ENCODE data around the gene MTIF2. TPM values are rescaled to one million over a fixed set of nuclear protein-coding genes. Genes with fewer than 3 reads are reported as not detected.
A peak's percentile ranks its signal among the peaks of the same experiment; 100 is the strongest.
"Not testable (repeated sequence)": the region's sequence is repeated elsewhere in the genome, so short reads cannot be mapped to it uniquely, and the experiment has no call there.

MTIF2 gene
- polyA plus RNA-seq, 1 donor: 35.3 TPM

DNA sequence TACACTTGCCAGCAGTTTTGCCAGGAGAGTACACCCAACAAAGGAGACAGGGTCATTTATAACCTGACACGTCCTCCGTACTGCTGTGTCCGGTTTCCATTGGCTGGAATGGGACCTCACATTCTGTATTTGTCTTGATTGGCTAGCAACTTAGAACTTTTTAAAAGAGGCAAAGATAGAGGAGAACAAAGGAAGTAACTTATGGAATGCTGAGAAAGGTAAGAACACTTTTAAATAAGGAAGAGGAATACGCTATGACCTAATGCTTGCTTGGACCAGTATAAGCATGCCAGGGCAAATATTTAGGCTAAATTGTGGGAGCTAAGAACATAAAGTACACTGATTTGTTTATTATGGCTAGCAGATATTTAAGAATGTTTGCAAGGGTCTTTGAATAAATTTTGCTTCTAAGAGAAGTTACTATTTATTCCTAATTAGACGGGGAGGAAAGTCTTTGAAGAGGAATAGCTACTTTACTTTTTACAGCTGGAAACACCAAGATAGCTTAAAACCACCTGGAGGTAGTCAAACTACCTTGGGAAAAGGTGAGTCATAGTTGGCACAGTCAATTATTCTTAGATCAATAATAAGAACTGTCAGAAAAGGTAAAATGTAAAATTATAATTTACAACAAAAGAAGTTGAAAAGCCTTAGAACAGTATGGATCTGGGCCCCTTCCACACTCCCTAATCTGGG is 12.0 kb upstream of the MTIF2 start:
- not testable (repeated sequence) for DNase-seq; H3K36me3 ChIP-seq (ENCODE audit: control insufficient read depth, insufficient read depth, low read length); H3K4me1 ChIP-seq (ENCODE audit: control insufficient read depth, insufficient read depth, low read length); H3K9me3 ChIP-seq (ENCODE audit: control insufficient read depth, low read depth, low read length); H3K27ac ChIP-seq (ENCODE audit: low read length); H3K4me3 ChIP-seq (ENCODE audit: low read length); H3K27me3 ChIP-seq (ENCODE audit: control insufficient read depth, insufficient read depth, low read length)
- no CpG with 5 or more reads among the region's 5 CpGs for WGBS (ENCODE audit: insufficient coverage, low lambda C conversion rate)

GRCh38 chr2:55279859-55280424 is 10.9 kb upstream of the MTIF2 start:
- H3K27me3 ChIP-seq (ENCODE audit: control insufficient read depth, insufficient read depth, low read length); H3K36me3 ChIP-seq (ENCODE audit: control insufficient read depth, insufficient read depth, low read length); H3K4me1 ChIP-seq (ENCODE audit: control insufficient read depth, insufficient read depth, low read length); H3K27ac ChIP-seq (ENCODE audit: low read length); H3K4me3 ChIP-seq (ENCODE audit: low read length); H3K9me3 ChIP-seq (ENCODE audit: control insufficient read depth, low read depth, low read length); DNase-seq: not testable (repeated sequence)
- WGBS (ENCODE audit: insufficient coverage, low lambda C conversion rate): 27% methylated on average over 6 of the region's 7 CpGs

DNA sequence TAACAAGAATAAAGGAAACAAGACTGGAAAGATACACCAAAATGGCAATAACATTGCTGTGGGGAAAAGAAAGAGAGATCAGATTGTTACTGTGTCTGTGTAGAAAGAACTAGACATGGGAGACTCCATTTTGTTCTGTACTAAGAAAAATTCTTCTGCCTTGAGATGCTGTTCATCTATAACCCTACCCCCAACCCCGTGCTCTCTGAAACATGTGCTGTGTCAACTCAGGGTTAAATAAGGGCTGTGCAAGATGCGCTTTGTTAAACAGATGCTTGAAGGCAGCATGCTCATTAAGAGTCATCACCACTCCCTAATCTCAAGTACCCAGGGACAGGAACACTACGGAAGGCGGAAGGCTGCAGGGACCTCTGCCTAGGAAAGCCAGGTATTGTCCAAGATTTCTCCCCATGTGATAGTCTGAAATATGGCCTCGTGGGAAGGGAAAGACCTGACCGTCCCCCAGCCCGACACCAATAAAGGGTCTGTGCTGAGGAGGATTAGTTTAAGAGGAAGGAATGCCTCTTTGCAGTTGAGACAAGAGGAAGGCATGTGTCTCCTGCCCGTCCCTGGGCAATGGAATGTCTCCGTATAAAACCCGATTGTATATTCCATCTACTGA is 10.3 kb upstream of the MTIF2 start:
- H3K27ac ChIP-seq (ENCODE audit: low read length); H3K4me1 ChIP-seq (ENCODE audit: control insufficient read depth, insufficient read depth, low read length); H3K36me3 ChIP-seq (ENCODE audit: control insufficient read depth, insufficient read depth, low read length); DNase-seq; H3K9me3 ChIP-seq (ENCODE audit: control insufficient read depth, low read depth, low read length); H3K4me3 ChIP-seq (ENCODE audit: low read length); H3K27me3 ChIP-seq (ENCODE audit: control insufficient read depth, insufficient read depth, low read length): not testable (repeated sequence)
- no CpG with 5 or more reads among the region's 10 CpGs for whole genome bisulfite sequencing (ENCODE audit: insufficient coverage, low lambda C conversion rate)

DNA sequence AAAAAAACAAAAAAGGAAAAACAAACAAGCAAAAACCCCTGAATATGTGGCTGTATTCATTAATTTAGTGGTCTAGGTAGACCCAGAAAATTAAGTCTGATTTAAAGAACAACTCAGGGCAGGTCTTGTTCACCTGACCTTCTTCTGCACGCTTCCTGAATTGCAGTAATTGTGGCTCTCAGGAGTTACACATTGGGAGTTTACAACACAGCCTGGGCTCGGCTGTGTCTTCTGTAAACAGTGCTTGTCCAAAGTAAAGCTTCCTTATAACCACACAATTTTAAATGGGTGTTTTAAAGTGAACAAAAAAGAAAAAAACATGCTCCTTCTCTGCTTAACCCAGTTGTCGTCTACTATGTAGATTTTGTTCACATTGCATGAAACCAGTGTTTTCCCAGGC is 8.3 kb upstream of the MTIF2 start:
- Histone ChIP-seq H3K4me1 (ENCODE audit: control insufficient read depth, insufficient read depth, low read length) (no peaks in the 10 kb centered on the region), H3K4me3 (ENCODE audit: low read length) (no peak overlapping the region), H3K9me3 (ENCODE audit: control insufficient read depth, low read depth, low read length) (no peaks in the 10 kb centered on the region), H3K27me3 (ENCODE audit: control insufficient read depth, insufficient read depth, low read length) (no peaks in the 10 kb centered on the region), H3K36me3 (ENCODE audit: control insufficient read depth, insufficient read depth, low read length) (no peaks in the 10 kb centered on the region), H3K27ac (ENCODE audit: low read length) (no peak overlapping the region)
- WGBS (ENCODE audit: insufficient coverage, low lambda C conversion rate): 51% methylated on average over 2 of the region's 3 CpGs
- DNase-seq: peak in 1 of 2 donors; percentile 9

DNA sequence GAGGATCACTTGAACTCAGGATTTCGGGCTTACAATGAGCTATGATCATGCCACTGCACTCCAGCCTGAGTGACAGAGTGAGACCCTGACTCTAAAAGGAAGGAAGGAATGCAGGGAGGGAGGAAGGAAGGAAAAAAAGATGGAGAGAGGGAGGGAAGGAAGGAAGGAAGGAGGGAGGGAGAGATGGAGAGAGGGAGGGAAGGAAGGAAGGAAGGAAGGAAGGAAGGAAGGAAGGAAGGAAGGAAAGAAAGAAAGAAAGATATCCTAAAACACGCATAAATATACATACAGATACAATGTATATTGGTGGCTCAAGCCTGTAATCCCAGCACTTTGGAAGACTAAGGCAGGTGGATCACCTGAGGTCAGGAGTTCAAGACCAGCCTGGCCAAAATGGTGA is 5.3 kb upstream of the MTIF2 start:
- not testable (repeated sequence) for DNase-seq; H3K27me3 ChIP-seq (ENCODE audit: control insufficient read depth, insufficient read depth, low read length); H3K36me3 ChIP-seq (ENCODE audit: control insufficient read depth, insufficient read depth, low read length); H3K4me3 ChIP-seq (ENCODE audit: low read length); H3K27ac ChIP-seq (ENCODE audit: low read length); H3K9me3 ChIP-seq (ENCODE audit: control insufficient read depth, low read depth, low read length); H3K4me1 ChIP-seq (ENCODE audit: control insufficient read depth, insufficient read depth, low read length)
- no CpG with 5 or more reads among the region's 2 CpGs for WGBS (ENCODE audit: insufficient coverage, low lambda C conversion rate)

- peaks cover 6% of the 10 kb centered on the region for H3K36me3 ChIP-seq (ENCODE audit: control insufficient read depth, insufficient read depth, low read length)
- DNase-seq: peak in 1 of 2 donors; percentile 49
These were observed 587 bp upstream of the MTIF2 start for GRCh38 chr2:55269645-55269990.

GRCh38 chr2:55268288-55268906 is 634 bp downstream of the MTIF2 start:
- Histone ChIP-seq H3K4me3 (ENCODE audit: low read length) (peak overlapping the region; percentile 94), H3K27me3 (ENCODE audit: control insufficient read depth, insufficient read depth, low read length) (no peaks in the 10 kb centered on the region), H3K27ac (ENCODE audit: low read length) (peak overlapping the region; percentile 77), H3K9me3 (ENCODE audit: control insufficient read depth, low read depth, low read length) (no peaks in the 10 kb centered on the region), H3K36me3 (ENCODE audit: control insufficient read depth, insufficient read depth, low read length) (peaks cover 12% of the 10 kb centered on the region), H3K4me1 (ENCODE audit: control insufficient read depth, insufficient read depth, low read length) (peaks cover 6% of the 10 kb centered on the region)
- no peak for DNase-seq
- 37% methylated on average over 2 of the region's 13 CpGs for WGBS (ENCODE audit: insufficient coverage, low lambda C conversion rate)

More at GRCh38 chr2:55269645-55269990, 587 bp upstream of the MTIF2 start:
- Histone ChIP-seq H3K27me3 (ENCODE audit: control insufficient read depth, insufficient read depth, low read length) (no peaks in the 10 kb centered on the region), H3K4me3 (ENCODE audit: low read length) (peak overlapping the region; percentile 94), H3K9me3 (ENCODE audit: control insufficient read depth, low read depth, low read length) (no peaks in the 10 kb centered on the region), H3K27ac (ENCODE audit: low read length) (peak overlapping the region; percentile 77), H3K4me1 (ENCODE audit: control insufficient read depth, insufficient read depth, low read length) (peaks cover 6% of the 10 kb centered on the region)
- WGBS (ENCODE audit: insufficient coverage, low lambda C conversion rate): no CpG with 5 or more reads among the region's 7 CpGs

- DNase-seq; H3K27me3 ChIP-seq (ENCODE audit: control insufficient read depth, insufficient read depth, low read length); H3K27ac ChIP-seq (ENCODE audit: low read length); H3K4me3 ChIP-seq (ENCODE audit: low read length); H3K4me1 ChIP-seq (ENCODE audit: control insufficient read depth, insufficient read depth, low read length); H3K9me3 ChIP-seq (ENCODE audit: control insufficient read depth, low read depth, low read length): not testable (repeated sequence)
- H3K36me3 ChIP-seq (ENCODE audit: control insufficient read depth, insufficient read depth, low read length): peaks cover 41% of the 10 kb centered on the region
- no CpG with 5 or more reads among the region's 3 CpGs for WGBS (ENCODE audit: insufficient coverage, low lambda C conversion rate)
These were observed 9.4 kb downstream of the MTIF2 start for GRCh38 chr2:55259586-55259985.

DNA sequence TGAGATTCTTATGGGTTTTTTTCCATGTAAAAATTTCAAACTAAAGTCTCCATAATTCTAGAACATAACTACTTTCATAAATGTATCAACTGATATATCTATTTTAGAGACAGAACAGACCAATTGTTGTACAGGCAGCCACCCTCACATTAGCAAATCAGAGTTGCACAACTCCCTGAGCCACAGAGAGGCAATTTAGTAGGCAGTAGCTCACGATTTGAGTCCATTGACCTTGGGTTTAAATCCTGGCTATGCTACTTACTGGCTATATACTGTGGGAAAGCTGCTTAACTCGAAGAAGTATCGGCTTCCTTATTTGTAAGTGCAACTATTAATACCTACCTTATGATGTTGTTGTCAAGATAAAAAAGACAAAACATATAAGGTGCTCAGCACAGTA is 16.2 kb downstream of the MTIF2 start:
- H3K4me3 ChIP-seq (ENCODE audit: low read length): no peak overlapping the region
- no peaks in the 10 kb centered on the region for H3K4me1 ChIP-seq (ENCODE audit: control insufficient read depth, insufficient read depth, low read length)
- H3K36me3 ChIP-seq (ENCODE audit: control insufficient read depth, insufficient read depth, low read length): peaks cover 38% of the 10 kb centered on the region
- H3K9me3 ChIP-seq (ENCODE audit: control insufficient read depth, low read depth, low read length): no peaks in the 10 kb centered on the region
- no peak overlapping the region for H3K27ac ChIP-seq (ENCODE audit: low read length)
- no peaks in the 10 kb centered on the region for H3K27me3 ChIP-seq (ENCODE audit: control insufficient read depth, insufficient read depth, low read length)
- peak; percentile 40 to 58 for DNase-seq
- WGBS (ENCODE audit: insufficient coverage, low lambda C conversion rate): no CpG with 5 or more reads among the region's 3 CpGs

DNA sequence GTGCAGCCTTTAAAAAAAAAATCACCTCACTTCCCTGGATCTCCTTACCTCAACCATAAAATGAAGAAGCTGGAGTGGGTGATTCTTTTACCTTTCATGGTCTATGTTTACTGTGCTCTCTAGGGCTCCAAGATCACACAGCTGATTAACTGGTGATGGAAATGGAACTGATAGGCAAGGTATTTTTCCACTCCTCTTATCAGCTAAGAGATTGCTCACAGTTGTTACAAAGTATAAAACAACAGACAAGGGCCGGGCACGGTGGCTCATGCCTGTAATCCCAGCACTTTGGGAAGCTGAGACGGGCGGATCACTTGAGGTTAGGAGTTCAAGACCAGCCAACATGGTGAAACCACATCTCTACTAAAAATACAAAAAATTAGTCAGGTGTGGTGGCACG is 22.0 kb downstream of the MTIF2 start:
- H3K27me3 ChIP-seq (ENCODE audit: control insufficient read depth, insufficient read depth, low read length): no peaks in the 10 kb centered on the region
- H3K27ac ChIP-seq (ENCODE audit: low read length): no peak overlapping the region
- no CpG with 5 or more reads among the region's 5 CpGs for WGBS (ENCODE audit: insufficient coverage, low lambda C conversion rate)
- H3K4me3 ChIP-seq (ENCODE audit: low read length): no peak overlapping the region
- H3K36me3 ChIP-seq (ENCODE audit: control insufficient read depth, insufficient read depth, low read length): peaks cover 47% of the 10 kb centered on the region
- H3K4me1 ChIP-seq (ENCODE audit: control insufficient read depth, insufficient read depth, low read length): no peaks in the 10 kb centered on the region
- DNase-seq: no peak
- H3K9me3 ChIP-seq (ENCODE audit: control insufficient read depth, low read depth, low read length): no peaks in the 10 kb centered on the region

All from large intestine (tissue), 3 donors.